ENCODE results near the gene RTN4R. TPM values are rescaled to one million over a fixed set of nuclear protein-coding genes. Genes with fewer than 3 reads are reported as not detected.

RTN4R gene
- total and polyA plus RNA-seq, 11 donors: 0.53 to 2.6 (median 1.4) TPM

- Histone ChIP-seq H3K4me3 (no peak overlapping the region), H3K9me3 (no peaks in the 10 kb centered on the region), H3K4me1 (peaks cover 0 to 60% (median 39%) of the 10 kb centered on the region in 12 donors), H3K36me3 (no peaks in the 10 kb centered on the region), H3K27me3 (no peaks in the 10 kb centered on the region), H3K27ac (no peak overlapping the region)
- 71 to 98% (median 82%) methylated on average over 6 to 16 of the region's 16 CpGs for WGBS, 4 donors
- ATAC-seq (peak in 2 of 4 donors; percentile 71 to 78), DNase-seq (peak in 3 of 5 donors; percentile 54 to 82 (median 67))
- intact Hi-C loops (cut with DNase I): no loop called here
- TF ChIP-seq POLR2A (IDR thresholded peaks at IDR 0.05) (no peak), CTCF (IDR thresholded peaks at IDR 0.05) (no peak)
Measured at GRCh38 chr22:20247010-20247505, 21.1 kb downstream of the RTN4R start.

GRCh38 chr22:20246368-20247009, 21.6 kb downstream of the RTN4R start:
- H3K9me3 ChIP-seq: no peaks in the 10 kb centered on the region
- 91 to 98% (median 95%) methylated on average over 9 to 19 of the region's 19 CpGs for WGBS, 4 donors
- no peak overlapping the region for H3K27ac ChIP-seq
- H3K36me3 ChIP-seq: no peaks in the 10 kb centered on the region
- no peak for DNase-seq
- intact Hi-C loops (cut with DNase I): no loop called here
- no peak for TF ChIP-seq CTCF (IDR thresholded peaks at IDR 0.05)
- no peak for TF ChIP-seq POLR2A (IDR thresholded peaks at IDR 0.05)
- ATAC-seq: no peak
- no peak overlapping the region for H3K4me3 ChIP-seq
- peaks cover 0 to 63% (median 41%) of the 10 kb centered on the region in 12 donors for H3K4me1 ChIP-seq
- no peaks in the 10 kb centered on the region for H3K27me3 ChIP-seq

GRCh38 chr22:20245577-20246367, 22.3 kb downstream of the RTN4R start:
- ATAC-seq (no peak), DNase-seq (no peak)
- intact Hi-C loops (cut with DNase I): no loop called here
- WGBS, 4 donors: 92 to 93% (median 93%) methylated on average over 11 to 14 of the region's 14 CpGs
- H3K4me1 ChIP-seq: peaks cover 5 to 70% (median 46%) of the 10 kb centered on the region in 12 donors
- H3K27ac ChIP-seq: peak overlapping the region in 1 of 12 donors; percentile 53
- TF ChIP-seq CTCF (IDR thresholded peaks at IDR 0.05) (no peak), POLR2A (IDR thresholded peaks at IDR 0.05) (no peak)
- H3K9me3 ChIP-seq: no peaks in the 10 kb centered on the region
- H3K27me3 ChIP-seq: no peaks in the 10 kb centered on the region
- no peaks in the 10 kb centered on the region for H3K36me3 ChIP-seq
- H3K4me3 ChIP-seq: no peak overlapping the region
